Brain pericyte (primary cell): ENCODE data around the gene BANF1.
"Not testable (repeated sequence)": the region's sequence is repeated elsewhere in the genome, so short reads cannot be mapped to it uniquely, and the experiment has no call there.

Experiments
- DNase-seq: peaks from one replicate; pipeline ENCODE4 v3.0.0-alpha.2; 2012; ENCODE audit warnings: low read depth, low spot score

BANF1 gene

DNA sequence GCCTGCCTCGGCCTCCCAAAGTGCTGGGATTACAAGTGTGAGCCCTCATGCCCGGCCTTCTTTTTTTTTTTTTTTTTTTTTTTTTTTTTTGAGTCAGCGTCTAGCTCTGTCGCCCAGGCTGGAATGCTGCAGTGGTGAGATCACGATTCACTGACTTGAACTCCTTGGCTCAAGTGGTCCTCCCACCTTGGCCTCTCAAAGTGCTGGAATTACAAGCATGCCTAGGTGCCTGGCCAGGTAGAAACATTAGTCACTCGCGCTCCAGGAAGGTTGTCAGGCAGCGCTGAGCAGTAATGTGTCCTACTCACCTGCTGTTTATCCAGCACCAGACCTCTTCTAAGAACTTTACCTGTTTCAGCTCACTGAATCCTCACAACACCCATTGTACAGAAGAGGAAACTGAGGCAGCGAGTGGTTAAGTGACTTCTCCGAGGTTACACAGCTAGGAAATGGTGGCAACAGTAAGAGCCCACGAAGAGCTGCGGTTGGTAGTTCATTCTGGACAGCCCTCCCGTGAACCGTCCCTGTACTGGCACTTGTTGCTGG is 9.0 kb downstream of the BANF1 start:
- no peak for DNase-seq

DNA sequence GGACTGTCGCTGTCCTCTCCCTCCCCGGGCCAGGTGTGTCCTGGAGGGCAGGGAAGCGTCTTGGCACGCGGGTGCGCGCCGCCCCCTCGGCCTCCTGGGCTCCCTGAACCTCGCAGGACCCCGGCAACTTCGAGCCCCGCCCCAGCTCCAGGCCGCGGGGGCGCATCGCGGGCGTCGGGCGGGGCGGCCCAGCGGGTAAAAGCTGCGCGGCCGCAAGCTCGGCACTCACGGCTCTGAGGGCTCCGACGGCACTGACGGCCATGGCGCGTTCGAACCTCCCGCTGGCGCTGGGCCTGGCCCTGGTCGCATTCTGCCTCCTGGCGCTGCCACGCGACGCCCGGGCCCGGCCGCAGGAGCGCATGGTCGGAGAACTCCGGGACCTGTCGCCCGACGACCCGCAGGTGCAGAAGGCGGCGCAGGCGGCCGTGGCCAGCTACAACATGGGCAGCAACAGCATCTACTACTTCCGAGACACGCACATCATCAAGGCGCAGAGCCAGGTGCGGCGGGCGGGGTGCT is 9.5 kb downstream of the BANF1 start, which contains the start of gene CST6:
TSS of gene CST6 (plus strand) at position 224 of the 519 bp plus-strand sequence. CDS start at position 261, 37 bp downstream.
- no peak for DNase-seq

DNA sequence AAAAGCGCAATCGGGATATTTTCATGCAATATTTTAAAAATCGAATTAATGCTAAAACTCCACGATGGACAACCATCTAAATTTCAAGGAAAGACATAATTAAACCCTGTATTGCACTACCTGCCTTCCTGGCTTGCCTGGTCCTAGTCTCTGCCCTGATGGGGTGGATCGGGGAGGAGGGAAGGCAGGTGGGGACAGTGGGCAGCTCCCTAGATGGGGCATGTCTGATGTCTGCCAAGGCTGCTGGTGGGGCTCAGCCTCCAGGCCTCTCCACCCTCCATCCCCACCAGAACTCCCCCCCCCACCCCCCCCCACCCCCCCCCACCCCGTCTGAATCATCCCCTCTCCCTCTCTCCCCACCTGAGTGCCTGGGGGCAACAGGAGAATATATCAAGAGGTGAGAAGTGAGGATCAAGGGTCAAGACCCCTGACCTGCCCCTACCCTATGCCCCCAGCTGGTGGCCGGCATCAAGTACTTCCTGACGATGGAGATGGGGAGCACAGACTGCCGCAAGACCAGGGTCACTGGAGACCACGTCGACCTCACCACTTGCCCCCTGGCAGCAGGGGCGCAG is 10.2 kb downstream of the BANF1 start:
- DNase-seq = no peak

DNA sequence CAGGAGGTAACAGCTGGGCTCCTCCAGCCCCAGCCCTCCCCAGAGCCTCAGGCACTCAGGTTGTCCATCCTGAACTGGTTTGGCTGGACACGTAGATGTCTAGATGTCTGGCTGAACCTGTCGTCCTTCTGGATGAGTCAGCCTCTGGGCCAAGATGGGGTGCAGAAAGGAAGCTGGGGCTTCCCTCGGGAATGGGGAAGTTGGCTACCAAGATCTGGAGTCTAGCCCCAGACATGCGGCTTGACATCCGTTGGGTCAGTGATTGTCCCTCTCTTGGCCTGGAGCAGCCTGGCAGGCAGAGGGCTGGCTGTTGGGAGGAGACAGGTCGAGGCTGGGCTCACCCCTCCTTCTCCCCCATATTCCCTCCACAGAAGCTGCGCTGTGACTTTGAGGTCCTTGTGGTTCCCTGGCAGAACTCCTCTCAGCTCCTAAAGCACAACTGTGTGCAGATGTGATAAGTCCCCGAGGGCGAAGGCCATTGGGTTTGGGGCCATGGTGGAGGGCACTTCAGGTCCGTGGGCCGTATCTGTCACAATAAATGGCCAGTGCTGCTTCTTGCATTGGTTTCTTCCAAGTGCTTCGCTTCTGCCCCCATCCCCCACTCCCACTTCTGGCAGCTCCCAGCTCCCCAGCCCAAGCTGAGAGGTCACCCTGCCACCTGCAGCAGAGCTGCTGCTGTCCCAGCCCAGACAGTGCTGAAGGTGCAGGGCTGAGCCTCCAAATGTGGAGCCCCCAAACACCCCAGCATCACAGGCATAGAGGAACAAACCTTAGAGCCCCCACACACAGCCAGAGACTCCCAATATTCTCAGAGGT is 10.9 kb downstream of the BANF1 start:
- no peak for DNase-seq

DNA sequence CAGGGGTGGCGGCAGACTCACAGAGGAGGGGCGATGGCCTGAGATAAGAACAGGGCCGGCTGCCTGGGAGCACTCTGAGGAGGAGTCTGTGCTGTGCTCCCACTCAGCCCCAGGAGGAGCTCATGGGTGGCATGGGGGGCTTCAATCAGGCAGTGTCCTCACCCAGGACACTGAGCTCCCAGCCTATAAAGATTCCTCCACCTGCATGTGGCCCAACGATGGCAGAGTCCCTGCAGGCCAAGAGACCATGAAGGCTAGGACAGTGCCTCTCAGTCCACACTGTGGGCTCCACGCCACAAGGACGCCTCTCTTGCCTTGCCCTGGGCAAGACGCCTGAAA is 11.4 kb downstream of the BANF1 start:
- DNase-seq = no peak

DNA sequence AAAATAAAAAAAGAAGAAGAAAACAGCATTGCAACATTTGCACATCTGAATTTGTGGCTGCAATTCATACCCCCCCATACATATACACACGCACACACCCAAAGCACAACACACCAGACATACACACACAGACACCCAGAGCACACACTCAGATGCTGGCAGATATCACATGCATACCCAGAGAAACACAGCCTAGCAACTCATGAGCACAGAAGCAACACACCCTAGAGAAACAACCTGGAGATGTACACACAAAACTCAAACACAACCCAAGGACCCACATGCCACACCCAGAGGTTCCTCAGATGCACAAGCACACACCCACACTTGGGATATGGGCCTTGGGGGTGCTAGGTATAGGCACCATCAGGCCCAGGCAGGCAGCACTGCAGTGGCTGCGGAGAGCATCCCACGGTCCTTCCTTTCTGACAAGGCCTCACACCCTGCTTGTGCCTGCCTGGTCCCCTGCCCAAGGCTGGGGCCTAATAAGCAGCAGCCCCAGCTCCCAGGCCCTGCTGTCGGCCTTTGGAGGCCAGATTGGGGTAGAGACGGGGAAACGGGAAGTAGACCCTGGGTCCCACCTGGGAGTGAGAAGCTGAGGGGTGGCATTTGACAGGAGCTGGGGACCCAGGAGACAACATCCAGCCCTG is 12.6 kb downstream of the BANF1 start:
- DNase-seq = no peak

DNA sequence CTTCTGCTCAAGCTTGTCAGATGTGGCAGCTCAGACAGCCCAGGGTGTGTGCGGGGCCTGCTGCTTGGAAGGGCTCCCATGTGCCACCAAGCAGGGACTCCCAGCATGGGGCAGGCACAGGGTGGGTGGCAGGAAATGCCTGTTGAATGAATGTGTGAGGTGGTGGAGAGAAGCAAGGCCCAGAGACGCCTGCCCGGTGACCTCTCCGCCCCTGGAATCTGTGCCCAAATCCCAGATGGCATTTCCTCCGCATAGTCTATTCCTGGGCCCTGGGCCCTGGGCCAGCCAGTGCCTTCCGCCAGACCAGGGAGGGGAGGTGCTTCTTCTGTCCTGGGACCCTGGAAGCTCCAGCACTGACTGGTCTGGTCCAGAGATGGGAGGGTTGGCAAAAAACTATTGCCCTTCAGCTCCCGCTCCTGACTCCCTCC is 13.2 kb downstream of the BANF1 start:
- no peak for DNase-seq

DNA sequence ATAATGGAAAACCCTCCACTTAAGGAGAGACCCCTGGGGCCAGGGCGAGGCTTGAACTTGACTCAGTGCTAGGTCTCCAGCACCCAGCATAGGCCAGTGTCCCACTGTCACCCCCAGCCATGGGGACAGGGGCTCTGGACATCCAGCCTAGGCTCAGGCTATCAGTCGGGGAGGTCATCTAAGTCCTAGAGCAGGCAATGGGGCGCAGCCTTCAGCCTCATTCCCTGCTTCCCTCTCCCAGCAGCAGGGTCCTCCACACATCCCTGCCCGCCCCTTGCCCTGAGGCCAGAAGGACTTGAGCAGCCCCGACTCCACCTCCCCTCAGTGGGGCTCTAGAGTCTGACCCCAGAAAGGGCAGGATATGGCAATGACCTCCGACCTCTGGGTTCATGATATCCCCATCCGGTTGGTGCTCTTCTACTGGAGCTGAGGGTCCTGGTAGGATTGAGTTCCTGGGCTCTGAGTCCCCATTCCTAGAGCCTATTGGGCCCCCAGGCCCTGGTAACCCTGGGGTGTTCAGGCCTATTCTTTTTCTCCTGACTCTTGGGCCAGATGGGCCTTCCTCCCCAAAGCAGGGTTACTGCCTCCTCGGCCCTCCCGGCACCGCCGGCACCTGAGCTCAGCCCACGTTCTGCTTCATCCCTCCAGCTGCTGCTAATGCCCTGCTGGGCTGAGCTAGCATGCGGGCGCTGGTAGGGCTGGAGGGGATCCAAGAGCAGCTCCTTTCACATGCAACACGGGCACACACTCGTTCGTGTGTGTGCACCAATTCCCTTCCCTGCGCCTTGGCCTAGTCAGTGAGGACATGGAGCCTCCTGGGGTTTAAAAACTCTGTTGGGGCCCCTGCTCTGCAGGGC is 13.9 kb downstream of the BANF1 start:
- DNase-seq = peak; percentile 36

DNA sequence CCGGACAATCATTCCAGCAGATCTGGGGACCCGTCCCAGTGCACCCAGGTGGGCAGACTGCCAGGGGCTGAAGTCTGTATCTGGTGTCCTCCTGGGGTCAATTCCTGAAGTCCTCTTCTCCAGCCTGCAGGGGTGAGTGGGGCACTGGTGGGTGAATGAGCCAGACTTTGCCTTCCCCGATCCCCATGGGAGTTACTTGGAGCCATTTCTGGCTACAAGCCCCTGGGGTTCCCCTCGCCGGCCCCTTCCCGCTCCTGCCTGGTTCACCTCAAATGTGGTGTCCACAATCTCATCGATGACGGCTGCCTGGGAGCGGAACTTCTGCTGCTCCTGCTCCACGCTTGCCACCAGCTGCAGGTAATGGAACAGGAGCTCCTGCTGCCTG is 14.5 kb downstream of the BANF1 start:
- DNase-seq = no peak

DNA sequence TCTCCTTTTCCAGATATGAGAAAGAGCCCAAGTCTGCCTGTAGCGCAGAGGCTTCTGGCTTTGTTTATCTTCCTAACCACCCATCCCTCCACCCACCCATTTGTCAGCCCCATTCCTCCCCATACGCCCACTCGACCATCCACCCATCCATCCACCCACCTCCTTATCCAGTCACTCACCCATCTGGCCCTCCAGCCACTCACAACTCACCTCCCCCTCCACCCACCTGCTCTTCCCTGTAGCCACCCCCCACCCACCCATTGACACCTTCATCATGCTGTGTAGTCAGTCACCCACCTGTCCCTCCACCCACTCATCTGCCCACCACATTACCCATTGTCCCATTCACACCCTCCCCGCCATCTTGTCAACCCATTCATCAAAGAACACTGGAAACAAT is 15.0 kb downstream of the BANF1 start:
- DNase-seq = no peak

DNA sequence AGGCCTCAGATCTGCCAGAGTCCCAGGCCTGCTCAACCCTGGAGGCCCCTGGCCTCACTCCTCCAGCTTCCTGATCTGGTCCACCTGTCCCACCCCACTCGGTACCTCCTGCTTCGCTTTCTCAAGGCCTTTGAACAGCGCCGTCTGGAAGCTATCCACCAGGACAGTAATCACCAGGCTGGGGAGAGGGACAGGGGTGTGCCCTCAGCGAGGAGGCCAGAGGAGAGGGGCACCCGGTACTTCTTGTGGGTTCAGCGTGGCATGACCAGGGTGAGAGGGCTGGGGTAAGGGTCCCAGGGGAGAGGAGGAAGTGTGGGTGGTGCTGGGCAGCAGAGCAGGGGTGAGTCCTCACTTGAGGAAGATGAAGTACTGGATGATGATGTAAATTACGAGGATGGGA is 17.9 kb downstream of the BANF1 start:
- no peak for DNase-seq

DNA sequence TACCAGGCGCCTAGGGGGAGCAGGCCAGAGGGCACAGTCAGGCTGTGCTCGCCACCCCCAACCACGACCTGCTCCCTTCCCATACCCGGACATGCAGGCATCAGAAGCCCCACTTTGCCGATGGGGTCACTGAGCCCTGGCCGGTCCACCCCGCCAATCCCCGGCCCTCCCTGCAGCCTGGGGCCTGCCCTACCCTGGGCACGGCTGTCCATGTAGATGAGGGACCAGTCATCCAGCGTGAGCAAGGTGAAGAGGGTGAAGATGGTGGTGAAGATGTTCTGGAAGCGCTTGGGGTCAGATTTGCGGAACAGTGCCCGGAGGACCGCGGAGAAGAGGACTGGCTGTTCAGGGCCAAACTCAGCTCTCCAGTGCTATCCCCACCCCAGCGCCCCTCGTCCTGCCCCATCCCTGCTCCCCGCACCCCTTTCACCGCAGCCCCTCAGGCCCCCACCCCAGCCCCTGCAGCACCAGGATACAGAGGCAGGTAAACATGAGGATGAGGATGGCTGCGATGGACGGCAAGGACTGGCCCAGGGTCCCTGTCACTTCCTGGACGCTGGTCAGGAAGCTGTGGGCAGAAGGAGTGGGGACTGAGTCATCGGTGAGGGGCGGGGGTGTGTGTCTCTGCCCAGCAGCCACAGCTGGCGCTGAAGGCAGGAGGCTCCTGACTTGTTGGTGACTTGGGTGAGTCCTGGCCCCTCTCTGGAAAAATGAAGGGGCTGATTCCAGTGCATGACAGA is 18.5 kb downstream of the BANF1 start:
- no peak for DNase-seq

DNA sequence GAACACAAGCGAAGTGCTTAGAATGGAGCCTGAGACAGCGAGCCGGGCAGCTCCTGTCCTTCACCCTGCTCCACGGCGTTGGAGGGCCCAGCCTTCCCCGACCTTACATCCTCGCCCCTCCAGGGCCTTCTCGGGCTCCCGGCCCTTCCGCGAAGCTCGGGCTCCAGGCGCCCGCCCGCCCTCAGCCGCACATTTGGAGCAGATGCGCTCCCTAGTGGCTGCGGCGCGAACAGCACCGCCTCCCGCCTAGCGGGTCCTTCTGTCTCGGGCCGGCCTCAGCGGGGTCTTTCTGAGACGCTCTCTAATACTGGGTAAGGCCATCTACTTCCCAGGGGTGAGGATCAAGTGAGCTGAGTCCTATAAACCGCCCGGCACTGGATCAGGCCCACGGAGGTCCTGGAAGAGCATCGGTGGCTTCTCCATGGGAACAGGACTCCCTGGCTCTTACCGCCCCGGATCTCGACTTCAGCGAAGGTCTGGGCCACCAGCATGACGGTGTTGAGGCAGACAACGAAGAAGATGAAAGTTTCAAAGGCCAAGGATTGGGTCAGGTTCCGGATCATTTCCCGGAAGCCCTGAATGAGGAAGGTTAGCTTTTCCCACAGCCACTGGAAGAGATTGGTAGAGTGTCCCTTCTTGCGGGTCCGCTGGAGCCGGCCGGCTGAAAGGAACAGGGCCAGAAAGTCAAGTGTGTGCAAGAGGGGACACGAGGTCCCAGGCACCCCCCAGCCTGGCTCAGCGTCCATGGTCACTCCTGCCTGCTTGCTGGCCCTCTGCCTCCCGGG is 20.3 kb downstream of the BANF1 start:
- no peak for DNase-seq

DNA sequence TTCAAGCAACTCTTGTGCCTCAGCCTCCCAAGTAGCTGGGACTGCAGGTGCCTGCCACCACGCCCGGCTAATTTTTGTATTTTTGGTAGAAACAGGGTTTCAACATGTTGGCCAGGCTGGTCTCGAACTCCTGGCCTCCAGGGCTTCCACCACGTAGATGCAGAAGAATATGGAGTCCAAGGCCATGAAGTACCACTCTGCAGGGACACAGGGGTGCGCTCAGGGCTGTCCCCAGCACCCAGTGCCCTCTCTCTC is 20.8 kb downstream of the BANF1 start:
- DNase-seq = not testable (repeated sequence)

DNA sequence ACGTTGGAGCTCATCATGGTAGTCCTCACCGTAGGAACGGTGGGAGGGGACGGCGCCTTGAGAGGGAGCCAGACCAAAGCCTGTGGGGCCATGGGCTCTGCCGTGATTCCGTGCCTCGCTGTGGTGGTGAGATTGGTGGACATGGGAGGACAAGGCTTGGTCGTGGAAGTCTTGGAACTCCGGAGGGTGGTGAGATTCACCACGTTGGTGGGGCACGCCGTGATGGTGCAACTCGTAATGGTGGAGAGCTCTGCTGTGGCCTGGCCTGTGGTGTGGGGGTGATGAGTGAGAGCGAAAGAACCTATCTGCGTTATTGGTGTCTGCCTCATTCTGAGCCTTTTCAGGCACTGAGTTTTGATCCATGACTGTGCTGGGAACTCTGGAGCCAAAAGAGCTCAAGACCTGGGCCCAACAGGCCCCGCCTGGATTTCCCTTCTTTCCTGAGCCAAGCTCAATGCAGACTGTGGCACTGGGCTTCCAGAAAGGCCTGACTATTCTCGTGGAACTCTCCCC is 23.8 kb downstream of the BANF1 start, which contains the start of gene CATSPER1:
TSS of gene CATSPER1 (minus strand) at position 463 of the 513 bp plus-strand sequence. CDS start at position 363, 100 bp downstream.
- DNase-seq = no peak

DNA sequence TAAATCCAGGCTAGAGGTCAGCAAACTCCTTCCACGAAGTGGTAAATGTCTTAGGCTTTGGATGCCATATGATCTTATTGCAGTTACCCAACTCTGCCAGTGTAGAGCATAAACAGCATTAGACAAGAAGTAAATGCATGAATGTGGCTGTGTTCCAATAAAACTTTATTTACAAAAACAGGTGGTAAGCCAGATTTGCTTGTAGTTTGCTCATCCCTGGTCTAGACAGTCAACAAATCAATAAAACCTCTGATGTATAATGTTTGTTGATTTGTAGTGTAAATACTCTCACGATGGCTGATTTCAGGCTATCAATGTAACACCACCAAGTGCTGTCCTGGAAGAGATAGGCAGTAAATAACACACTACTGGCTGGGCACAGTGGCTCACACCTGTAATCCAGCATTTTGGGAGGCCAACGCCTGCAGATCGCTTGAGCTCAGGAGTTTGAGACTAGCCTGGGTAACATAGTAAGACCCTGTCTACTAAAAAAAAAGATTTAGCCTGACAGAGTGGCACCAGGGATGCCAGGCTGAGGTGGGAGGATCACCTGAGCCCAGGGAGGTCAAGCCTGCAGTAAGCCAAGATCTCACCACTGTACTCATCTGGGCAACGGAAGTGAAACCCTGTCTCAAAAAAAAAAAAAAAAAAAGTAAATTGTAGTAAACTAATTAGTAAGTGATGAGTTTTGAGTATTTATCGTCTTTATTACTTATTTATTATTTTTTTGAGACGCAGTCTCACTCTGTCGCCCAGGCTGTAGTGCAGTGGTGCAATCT is 30.8 kb downstream of the BANF1 start:
- DNase-seq = no peak

DNA sequence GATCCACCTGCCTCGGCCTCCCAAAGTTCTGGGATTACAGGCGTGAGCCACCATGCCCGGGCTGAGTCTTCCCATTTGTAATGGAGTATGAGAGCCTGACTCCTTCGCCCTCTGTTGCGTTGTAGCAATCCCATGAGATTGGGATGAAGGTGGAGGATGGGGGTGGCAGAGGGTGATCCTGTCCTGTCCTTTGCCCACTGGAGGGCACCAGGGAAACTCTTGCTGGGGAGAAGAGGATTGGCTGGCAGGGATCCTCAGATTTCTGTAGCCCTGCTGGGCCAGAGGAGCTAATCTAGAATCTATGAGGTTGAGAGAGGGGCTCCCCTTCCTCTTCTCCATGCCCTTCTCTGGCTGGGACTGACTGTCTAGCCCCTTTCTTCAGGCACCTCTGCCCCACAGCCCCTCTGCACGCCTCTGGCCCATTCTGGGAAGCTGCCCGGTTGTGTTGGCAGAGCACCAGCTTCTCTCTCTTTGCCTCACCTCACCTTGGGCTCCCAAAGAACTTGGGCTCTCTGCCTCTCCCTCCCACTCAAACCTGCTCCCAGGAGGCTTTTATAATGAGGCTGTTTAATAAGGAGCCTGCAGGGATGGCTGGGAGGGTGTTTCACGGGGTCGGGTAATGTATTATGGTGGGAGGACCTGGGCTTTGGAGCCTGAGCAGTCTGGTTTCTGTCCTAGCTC is 33.5 kb downstream of the BANF1 start:
- no peak for DNase-seq

DNA sequence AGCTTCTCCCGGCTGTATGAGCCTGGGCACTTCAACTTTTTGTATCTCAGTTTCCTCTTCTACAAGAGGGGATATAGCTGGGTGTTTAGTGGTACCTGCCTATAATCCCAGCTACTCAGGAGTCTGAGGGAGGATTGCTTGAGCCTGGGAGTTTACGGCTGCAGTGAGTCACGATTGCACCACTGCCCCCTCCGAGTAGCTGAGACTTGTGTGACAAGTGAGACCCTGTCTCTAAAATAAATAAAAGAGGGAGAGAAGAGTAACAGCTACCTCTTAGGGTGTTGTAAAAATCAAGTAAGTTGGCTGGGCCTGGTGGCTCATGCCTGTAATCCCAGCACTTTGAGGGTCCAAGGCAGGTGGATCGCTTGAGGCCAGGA is 34.0 kb downstream of the BANF1 start:
- no peak for DNase-seq

DNA sequence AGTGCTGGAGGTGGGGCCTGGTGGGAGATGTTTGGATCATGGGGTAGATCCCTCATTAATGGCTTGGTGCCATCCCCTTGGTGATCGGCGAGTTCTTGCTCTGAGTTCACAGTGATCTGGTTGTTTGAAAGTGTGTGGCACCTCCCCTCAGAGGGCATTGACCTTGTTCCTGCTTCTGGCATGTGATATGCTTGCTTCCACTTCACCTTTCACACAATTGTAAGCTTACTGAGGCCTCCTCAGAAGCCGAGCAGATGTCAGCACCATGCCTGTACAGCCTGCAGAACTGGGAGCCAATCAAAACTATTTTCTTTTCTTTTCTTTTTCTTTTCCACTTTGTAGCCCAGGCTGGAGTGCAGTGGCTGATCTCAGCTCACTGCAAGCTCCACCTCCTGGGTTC is 35.0 kb downstream of the BANF1 start:
- DNase-seq = no peak
